GM19023 (cell line): ENCODE measurements around the gene SHCBP1.
"Not testable (repeated sequence)": the region's sequence is repeated elsewhere in the genome, so short reads cannot be mapped to it uniquely, and the experiment has no call there.

Experiments
- ATAC-seq: cut with Tn5 transposase; IDR thresholded peaks from one replicate; pipeline ENCODE4 v1.9.1; 2021; ENCODE audit warnings: mild to moderate bottlenecking, moderate library complexity; ENCODE audit not compliant: unreplicated experiment

The SHCBP1 gene

DNA sequence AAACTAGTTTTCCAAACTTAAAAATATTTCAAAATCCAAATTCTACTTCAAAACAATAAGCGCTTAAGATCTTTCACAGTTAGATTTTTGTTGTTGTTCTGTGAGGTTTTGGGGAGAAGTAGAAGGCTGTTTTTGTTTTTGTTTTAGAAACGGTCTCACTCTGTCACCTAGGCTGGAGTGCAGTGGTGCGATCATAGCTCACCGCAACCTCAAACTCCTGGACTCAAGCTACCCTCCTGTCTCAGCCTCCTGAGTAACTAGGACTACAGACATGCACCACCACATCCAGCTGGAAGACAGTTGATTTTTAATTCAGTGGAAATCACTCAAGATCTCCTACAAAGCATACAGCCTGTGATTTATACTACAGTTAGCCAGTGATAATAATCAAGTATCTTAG lies 2.7 kb downstream of the SHCBP1 start:
- no peak for ATAC-seq

DNA sequence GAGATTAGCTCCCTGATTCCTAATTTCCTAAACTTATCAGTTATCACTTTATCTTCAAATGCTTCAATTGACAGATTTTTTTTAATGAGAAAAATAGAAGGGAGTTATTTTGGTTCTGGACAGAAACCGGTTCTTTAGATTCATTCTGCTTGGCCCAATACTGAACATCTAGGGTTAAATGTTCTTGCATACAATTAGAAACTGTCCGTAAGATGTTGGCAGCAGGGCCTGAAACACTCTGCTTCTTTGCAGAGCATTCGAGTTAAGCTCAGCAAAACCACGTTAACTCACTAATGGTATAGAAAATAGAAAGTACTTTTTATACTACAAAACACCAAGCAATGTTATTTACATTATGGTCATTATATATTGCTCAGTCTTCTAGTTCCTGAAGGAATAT lies 7.2 kb downstream of the SHCBP1 start:
- ATAC-seq: no peak

DNA sequence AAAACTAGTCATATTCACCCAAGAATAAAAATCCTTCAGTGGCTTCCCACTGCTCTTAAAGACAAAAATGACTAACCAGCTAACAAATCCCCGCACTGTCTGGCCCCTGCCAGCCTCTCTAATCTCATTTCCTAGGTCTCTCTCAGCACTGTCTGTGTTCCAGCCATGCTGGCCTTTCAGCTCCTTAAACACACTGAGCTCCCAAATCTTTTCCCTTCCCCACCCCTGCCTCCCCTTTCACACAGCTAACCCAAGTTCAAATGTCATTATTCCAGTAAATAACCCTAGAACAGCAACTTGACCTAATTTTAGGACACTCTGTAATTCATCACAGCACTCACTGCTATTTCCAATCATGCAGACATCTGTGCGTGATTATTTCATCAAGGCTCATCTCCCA lies 7.8 kb downstream of the SHCBP1 start:
- no peak for ATAC-seq

DNA sequence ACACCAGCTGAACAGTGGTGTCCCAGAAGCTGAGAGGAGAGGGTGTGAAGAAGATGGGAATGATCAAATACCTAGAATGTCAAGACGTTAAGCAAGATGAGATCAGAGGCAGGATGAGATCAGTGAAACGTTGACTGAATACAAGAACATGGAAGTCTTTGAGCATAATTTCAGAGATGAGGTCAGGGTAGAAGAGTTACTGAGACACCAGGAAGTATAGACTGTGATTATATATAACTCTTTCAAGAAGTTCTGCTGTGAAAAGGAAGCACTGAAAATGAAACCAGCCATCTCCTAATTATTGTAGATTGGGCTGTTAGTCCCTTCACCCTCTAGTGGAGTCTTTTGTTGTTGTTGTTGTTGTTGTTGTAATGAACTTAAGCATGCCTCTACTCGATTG lies 9.1 kb downstream of the SHCBP1 start:
- ATAC-seq: peak; percentile 61

DNA sequence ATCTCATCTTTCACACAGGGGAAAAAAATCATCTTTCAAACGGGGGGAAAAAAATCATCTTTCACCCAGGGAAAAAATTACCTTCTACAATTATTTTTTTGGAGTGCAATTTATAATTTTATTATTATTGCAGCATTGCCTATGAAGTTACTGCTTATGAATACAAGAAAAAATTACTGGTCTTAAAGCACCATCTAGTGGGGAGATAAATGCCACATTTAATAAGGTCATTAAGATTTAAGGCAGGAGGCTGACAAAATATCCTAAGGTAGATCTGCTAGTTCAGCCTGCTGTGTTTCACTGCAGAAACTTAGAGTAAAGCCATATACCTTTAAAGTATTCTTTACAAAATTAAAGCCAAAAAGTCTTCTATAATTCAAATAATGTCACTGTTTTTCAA lies 13.7 kb downstream of the SHCBP1 start:
- ATAC-seq: no peak

DNA sequence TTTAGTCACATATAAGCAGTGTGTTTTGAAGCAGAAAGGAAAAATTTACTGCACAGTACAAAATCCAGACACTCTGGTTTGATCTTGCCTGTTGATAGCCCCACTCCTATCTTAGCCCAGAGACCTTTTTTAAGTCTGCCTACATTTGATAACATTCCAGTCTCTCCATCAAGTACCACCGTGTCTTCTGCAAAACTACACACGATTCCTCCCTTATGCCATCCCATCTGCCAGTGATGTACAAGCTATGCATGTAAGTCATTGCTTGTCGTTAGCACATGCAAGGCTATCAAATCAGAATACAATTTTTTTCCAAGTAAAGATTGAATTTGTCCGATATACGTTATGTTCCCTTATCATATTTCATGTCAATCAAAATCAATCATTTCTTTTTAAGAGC lies 14.9 kb downstream of the SHCBP1 start:
- ATAC-seq: no peak

DNA sequence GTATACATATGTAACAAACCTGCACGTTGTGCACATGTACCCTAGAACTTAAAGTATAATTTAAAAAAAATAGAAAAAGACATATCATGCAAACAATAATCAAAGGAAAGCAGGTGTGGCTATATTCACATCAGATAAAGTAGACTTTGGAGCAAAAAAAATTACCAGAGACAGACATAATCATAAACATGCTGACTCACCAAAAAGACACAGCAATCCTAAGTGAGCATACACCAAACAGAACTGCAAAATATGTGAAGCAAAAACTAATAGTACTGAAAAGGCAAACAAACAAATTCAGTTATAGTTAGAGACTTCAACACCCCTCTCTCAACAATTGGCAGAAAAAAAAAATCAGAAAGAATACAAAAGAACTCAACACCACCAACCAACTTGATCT lies 29.9 kb downstream of the SHCBP1 start:
- no peak for ATAC-seq

DNA sequence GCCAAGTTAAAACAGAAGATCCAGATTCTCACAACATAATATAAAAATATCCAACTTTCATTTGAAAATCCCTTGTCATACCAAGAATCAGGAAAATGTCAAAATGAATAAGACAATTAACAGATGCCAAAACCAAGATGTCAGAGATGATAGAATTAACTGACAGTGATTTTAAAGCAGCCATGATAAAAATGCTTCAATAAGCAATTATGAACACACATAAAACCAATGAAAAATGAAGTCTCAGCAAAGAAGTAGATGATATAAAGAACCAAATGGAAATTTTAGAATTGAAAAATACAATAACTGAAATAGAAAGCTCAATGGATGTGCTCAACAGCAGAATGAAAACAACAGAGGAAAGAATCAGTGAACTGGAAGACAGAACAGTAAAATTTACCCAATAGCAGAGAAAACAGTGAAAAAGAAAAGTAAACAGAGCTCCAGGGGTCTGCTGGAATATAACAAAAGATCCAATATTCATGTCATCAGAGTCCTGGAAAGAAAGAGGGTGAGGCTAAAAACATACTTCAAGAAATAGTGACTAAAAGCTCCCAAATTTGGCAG lies 35.1 kb downstream of the SHCBP1 start:
- ATAC-seq: no peak

DNA sequence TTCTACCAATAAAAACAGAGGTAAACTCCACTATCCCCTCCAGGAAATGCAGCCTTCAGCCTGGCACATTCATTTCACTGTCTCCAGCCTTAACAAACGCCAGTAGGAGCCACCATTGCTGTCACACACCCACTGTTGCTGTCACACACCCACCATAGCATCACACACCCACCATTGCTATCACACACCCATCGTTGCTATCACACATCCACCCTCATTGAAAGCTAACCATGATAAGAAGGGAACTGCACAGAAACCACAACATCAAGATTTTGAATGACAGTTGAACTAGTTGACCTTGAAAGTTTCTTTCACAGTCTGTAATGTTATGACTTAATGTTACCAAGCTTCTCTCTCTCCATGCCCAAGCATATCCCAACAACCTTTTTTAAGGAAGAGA lies 38.1 kb downstream of the SHCBP1 start:
- no peak for ATAC-seq

DNA sequence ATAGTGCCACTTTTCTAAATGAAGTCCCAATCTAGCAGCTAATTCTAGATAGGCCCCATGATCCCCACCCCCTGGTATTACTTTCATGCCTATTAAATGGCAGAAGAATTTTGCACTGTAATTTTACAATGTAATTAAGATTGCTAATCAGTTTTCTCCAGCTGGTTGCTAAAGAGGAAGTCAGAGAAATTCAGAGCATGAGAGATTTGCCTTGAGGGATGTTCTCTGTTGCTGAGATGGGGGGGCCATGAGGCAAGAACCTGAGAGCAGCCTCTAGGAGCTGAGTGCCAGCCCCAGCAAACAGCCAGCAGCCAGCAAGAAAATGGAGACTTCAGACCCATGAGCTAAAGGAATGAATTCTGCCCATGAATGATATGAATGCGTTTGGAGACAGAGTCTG lies 38.9 kb downstream of the SHCBP1 start:
- no peak for ATAC-seq

DNA sequence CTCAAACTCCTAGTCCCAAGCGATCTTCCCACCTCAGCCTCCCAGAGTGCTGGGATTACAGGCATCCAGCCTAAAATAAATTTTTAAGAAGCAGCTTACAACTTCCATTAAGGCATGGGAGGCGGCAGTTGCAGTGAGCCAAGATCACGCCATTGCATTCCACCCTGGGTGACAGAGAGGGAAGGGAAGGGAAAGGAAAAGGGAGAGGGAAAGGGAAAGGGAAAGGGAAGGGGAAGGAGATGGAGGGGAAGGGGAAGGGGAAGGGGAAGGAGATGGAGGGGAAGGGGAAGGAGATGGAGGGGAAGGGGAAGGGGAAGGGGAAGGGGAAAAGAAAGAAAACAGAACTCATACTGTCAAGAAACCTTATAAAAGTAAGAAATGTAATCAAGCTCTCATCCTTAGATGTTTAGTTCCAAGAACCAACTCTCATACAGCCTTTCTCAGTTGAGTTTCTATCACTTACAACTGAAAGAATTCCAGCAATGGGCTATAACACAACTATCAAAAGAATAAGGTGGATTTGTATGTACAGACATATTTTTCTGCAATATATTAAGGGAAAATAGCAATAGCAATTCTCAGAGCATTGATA lies 43.1 kb downstream of the SHCBP1 start:
- ATAC-seq: no peak

DNA sequence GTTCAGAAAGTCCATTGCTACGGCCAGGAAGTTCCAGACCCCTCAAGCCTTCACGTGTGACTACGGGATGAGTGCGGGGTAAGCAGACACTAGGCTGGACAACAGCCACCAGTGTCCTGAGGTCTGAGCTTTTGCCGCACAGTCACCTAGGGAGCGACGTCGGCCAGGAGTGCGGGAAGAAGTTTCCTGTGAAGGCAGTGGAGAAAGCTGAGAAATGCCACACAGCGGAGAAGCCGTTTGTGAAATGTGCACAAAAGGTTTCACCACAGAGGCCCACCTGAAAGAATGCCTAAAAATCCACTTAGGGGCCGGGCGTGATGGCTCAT lies 47.4 kb downstream of the SHCBP1 start:
- ATAC-seq: no peak

DNA sequence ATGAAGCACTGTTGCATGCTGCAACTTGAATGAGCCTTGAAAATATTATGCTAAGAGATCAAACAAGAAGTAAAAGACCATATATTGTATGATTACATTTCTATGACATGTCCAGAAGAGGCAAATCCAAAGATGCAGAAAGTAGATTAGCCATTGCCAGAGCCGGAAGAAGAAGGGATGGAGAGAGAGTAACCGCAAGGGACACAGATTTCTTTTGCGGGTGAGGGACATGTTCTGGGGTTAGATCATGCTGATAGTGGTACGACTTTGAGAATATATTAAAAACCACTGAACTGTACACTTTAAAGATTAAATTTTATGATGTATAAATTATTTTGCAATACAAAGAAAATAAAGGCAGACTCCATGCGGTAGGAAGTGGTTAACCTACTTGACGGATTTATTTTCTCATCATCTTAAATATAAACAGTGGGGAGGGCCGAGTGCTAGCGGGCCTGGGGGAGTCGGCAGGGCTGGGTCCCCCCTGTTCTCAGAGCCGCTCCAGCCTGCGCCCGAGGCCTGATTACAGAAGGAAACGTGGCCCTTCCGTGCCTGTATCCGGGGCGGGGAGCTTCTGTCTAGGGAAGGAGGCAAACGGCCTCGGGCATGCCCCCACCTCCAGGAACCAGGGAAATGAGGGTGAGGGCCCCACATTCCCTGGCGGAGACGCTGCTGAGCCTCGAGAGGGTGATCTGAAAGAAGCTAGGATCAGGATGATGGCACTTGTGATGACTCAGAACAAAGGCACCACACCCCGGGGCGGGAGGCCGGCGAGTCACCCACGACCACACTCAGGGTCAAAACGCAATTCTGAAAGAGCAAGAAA lies 48.0 kb downstream of the SHCBP1 start:
- ATAC-seq: no peak

DNA sequence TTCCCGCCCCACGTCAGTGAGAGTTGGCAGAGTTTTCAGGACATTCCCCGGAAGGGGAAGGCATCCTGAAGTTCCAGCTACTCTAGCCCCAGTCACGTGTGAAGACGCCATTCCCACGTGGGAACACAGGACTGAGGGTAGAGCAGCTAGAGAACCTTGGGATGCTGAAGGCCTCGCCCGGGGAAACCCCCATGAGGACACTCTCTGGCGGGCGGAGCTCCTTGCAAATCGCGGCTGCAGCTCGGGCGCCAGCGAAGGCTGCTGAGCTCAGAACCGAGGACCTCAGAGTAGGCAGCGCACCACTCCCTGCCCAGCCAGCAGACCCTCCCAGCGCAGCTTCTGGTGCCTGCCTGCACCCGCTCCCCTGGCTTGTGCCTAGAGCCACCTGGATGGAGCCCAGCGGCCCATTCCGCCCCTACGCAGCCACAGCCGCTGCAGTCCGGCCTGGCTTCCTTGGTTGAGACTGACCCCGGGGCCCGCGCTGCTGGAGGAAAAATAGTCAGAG lies 51.9 kb downstream of the SHCBP1 start:
- ATAC-seq: no peak

DNA sequence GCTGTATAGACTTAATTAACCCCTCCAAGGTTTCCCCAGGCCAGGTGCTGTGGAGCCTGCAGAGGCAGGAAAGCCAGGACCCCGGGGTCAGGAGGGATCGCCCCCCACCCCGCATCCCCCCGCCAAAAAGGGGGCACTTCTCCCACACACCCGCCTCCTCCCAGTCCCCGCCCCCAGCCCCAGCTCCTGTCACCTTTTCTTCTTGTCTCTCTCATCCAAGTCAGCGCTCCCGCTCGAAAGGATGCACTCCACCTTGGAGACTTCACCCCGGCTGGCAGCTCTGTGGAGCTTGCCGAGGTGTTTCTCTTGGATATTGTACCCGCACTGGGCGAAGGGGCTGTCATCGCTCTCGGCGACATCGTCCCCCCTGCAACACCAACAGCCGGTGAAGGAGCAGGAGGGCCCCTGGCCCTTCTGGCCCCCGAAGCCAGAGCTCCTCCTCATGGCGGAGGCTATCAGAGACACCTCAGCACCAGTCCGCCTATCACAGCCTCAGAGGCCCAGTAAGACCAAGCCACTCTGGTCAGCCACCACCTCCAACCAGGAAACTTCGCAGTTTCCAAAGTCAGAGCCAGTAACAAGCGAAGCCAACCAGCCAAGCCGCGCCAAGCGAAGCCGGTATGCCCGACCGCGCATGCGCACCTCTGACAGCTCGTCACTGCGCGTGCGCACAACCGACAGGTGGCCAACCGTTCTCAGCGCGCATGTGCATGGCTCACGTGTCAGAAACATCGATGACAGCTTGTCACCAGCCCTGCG lies 52.5 kb downstream of the SHCBP1 start:
- ATAC-seq: no peak

DNA sequence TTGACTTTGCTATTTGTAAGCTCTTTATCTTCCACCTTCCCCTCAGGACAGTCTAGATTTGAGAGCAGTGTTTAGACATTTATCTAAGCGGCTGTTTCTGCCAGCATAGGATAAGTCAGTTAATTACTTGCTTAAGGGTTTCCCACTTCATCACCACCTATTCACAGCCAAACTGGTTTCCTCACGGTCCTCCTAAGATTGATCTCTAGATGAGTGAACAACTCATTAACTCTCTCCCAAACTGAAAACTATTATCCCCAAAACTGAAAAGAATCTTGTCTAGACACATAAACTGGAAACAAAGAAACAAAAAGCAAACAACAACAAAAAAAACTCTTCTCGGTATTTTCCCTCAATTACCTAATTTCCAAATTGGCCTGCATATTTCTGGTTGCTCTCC lies 58.2 kb downstream of the SHCBP1 start:
- no peak for ATAC-seq

DNA sequence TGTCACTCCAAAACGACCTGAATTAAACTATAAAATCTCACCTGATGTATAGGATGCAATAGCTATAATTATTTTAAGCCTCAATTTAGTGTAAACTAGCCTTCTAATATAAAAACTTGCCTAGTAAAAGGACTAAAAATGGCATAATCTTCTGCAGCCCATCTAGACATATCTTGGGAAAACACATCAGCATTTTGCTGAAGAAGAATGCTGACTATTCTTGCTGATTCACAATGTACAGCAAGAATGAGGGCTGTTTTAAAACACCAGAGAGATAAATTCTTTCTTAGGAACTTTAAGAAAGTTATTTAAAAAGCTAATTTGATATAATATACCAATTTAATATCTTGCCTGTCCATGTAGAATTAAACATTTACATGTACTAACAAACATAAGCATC lies 63.2 kb downstream of the SHCBP1 start:
- ATAC-seq: no peak

DNA sequence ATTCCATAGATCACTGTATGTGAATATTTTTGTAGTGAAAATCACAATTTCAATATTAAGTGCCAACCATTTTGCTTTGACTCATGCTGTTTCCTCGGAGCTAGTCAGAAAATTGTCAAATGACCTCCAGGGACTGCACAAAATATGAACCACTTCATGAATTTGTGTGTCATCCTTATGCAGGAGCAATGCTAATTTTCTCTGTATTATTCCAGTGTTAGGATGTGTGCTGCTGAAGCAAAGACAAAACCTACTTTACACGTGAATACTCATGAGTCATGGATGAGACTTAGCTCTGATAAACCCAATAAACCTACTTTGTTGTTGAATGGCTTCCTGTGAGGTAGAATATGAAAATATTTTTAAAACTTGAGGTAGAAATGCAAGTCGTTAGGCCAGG lies 65.2 kb downstream of the SHCBP1 start:
- ATAC-seq: no peak

DNA sequence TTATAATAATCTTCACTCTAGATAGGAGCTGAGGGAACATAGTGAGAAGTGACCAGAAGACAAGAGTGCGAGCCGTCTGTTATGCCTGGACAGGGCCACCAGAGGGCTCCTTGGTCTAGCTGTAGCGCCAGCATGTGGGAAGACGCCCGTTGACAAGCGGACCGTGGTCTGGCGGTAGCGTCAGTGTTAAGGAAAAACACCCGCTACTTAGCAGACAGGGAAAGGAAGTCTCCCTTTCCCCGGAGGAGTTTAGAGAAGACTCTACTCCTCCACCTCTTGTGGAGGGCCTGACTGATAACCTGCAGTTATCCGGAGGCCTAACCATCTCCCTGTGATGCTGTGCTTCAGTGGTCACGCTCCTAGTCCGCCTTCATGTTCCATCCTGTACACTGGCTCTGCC lies 66.7 kb downstream of the SHCBP1 start:
- ATAC-seq: not testable (repeated sequence)

DNA sequence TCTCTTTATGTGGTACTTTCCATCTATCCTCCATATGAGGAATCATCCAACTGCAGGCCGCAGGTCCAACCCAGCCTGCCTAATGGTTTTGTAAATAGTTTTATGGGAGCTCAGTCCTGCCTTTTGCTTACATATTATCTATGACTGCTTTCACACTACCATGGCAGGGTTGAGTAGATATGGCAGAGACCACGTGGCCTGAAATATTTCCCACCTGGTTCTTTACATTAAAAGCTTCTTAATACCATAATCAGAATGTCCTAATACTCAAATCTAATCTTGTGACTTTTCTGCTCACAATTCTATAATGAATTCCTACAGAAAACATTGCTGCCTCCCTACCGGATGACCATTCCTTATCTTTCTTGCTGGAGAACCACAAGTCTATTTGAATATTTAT lies 71.7 kb downstream of the SHCBP1 start:
- no peak for ATAC-seq
